GM18861 (cell line): Measurements from ENCODE around the gene TMEM87B.

Experiments used
- ATAC-seq: cut with Tn5 transposase; IDR thresholded peaks from one replicate; pipeline ENCODE4 v1.9.1; 2021; ENCODE audit not compliant: unreplicated experiment

Gene TMEM87B

GRCh38 chr2:112163541-112163981 is 108.5 kb downstream of the TMEM87B start:
- no peak for ATAC-seq

GRCh38 chr2:112164876-112165275 is 109.8 kb downstream of the TMEM87B start:
- ATAC-seq = no peak

DNA sequence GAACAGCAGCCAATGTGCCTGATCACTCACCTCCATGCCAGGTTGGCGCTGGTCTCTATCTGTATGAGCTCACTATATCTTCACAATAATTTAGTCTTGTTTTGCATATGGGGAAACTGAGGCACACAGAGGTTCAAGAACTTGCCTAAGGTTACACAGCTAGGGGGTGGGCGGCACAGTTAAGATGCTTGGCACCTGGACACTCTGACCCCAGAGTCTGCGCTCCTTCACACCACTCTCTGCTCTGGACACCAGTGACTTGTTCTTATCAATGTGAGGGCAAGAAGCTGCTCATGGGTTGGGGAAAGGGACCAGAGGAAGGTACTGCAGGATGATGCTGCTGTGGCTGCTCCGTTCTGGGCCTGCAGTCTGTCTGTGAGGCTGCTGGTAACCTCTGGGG is 110.2 kb downstream of the TMEM87B start:
- ATAC-seq = no peak

GRCh38 chr2:112166806-112167499 is 111.9 kb downstream of the TMEM87B start:
- no peak for ATAC-seq

DNA sequence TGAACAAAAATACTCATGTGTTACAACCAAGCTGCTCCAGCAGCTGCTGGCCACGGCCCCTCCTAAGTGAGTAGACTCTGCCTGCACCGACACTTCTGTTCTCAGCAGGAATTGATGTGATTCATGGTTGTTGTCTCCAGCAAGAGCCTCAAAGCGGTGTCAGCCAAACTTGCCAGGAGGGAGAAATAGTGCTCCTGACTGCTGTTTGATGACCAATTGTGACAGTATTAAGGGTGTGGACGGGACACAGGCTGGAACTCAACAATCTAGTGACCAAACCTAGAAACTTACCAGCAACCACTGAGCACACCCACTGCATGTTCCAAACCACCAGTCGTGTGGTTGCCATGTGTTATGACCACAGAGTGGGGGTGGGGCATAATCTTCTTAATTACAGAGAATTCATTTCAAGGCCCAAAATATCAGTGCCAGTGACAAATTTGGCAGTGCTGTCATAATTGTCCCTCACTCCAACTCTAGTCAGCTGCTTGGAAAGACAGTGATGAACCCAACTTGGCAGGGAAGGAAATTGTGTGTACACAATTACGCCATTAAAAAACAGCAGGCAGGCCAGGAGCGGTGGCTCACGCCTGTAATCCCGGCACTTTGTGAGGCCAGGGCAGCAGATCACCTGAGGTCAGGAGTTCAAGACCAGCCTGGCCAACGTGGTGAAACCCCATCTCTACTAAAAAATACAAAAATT is 113.5 kb downstream of the TMEM87B start:
- ATAC-seq = no peak
